GM23338 (cell line): ENCODE results near the gene ETF1.

Experiments
- ETS1 ChIP-seq: IDR thresholded peaks from 2 replicates; pipeline ENCODE4 v1.6.1; 2016; ENCODE audit warnings: antibody characterized with exemption
- EZH2 ChIP-seq: fragments of 200-600 bp; sonication (generic); IDR thresholded peaks from one replicate; pipeline ENCODE4 v1.8.0; 2017; ENCODE audit warnings: antibody characterized with exemption, mild to moderate bottlenecking, low read depth; ENCODE audit not compliant: unreplicated experiment
- EZH2phosphoT487 ChIP-seq: fragments of 200-600 bp; sonication (generic); IDR thresholded peaks from one replicate; pipeline ENCODE4 v1.8.1; 2018; ENCODE audit warnings: antibody characterized with exemption; ENCODE audit not compliant: unreplicated experiment
- JUNB ChIP-seq: IDR thresholded peaks from one replicate; pipeline ENCODE4 v1.6.1; 2016; ENCODE audit warnings: antibody characterized with exemption; ENCODE audit not compliant: unreplicated experiment
- POLR2AphosphoS5 ChIP-seq: IDR thresholded peaks from 2 replicates; pipeline ENCODE4 v1.6.1; 2016; ENCODE audit warnings: antibody characterized with exemption, low read depth
- REST ChIP-seq: IDR thresholded peaks from one replicate; pipeline ENCODE4 v1.6.1; 2018; ENCODE audit warnings: antibody characterized with exemption; ENCODE audit not compliant: unreplicated experiment
- STAT1 ChIP-seq: IDR thresholded peaks from one replicate; pipeline ENCODE4 v1.6.1; 2016; ENCODE audit warnings: antibody characterized with exemption; ENCODE audit not compliant: unreplicated experiment
- TF ChIP-seq, protein P1 (sequence below), 2 experiments: fragments of 200-600 bp in 1 of 2; sonication (generic) in 1 of 2; conservative IDR thresholded peaks; 2 replicates each; pipeline versions ENCODE4 v1.5.1 to v1.6.1; 2016 to 2017; ENCODE audit warnings: antibody characterized with exemption in 2 of 2, low read depth in 2 of 2, mild to moderate bottlenecking in 2 of 2, moderate library complexity in 1 of 2
- TF ChIP-seq, protein P2 (sequence below): fragments of 250-450 bp; sonication (Bioruptor Pico); IDR thresholded peaks from 2 replicates; pipeline ENCODE4 v1.5.0; 2020; ENCODE audit warnings: mild to moderate bottlenecking, moderate library complexity

DNA sequence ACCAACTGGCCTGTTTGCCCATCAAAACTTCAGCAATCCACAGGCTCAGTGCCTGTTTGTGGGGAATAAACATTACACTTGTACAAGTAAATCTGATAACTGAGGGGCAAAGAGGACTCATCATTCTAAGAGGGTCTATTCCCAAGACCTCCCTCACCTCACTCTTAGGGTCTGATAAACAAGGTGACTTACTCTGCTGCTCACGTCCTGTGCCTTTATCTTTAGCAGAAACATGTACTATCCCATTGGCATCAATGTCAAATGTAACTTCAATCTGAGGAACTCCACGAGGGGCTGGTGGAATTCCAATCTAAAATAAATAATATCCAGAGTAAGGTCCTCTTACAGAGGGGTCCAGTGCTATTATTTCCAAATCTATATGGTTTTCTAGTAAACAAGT lies 14.6 kb upstream of the ETF1 start:
- TF ChIP-seq, protein P1, sequence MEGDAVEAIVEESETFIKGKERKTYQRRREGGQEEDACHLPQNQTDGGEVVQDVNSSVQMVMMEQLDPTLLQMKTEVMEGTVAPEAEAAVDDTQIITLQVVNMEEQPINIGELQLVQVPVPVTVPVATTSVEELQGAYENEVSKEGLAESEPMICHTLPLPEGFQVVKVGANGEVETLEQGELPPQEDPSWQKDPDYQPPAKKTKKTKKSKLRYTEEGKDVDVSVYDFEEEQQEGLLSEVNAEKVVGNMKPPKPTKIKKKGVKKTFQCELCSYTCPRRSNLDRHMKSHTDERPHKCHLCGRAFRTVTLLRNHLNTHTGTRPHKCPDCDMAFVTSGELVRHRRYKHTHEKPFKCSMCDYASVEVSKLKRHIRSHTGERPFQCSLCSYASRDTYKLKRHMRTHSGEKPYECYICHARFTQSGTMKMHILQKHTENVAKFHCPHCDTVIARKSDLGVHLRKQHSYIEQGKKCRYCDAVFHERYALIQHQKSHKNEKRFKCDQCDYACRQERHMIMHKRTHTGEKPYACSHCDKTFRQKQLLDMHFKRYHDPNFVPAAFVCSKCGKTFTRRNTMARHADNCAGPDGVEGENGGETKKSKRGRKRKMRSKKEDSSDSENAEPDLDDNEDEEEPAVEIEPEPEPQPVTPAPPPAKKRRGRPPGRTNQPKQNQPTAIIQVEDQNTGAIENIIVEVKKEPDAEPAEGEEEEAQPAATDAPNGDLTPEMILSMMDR (conservative IDR thresholded peaks at IDR 0.05; ENCODE audit: low read depth in 2 of 2) = no peak
- TF ChIP-seq POLR2AphosphoS5 (no peak), JUNB (no peak), STAT1 (no peak), EZH2 (no peak), REST (no peak), ETS1 (no peak), EZH2phosphoT487 (no peak)
- TF ChIP-seq, protein P2, sequence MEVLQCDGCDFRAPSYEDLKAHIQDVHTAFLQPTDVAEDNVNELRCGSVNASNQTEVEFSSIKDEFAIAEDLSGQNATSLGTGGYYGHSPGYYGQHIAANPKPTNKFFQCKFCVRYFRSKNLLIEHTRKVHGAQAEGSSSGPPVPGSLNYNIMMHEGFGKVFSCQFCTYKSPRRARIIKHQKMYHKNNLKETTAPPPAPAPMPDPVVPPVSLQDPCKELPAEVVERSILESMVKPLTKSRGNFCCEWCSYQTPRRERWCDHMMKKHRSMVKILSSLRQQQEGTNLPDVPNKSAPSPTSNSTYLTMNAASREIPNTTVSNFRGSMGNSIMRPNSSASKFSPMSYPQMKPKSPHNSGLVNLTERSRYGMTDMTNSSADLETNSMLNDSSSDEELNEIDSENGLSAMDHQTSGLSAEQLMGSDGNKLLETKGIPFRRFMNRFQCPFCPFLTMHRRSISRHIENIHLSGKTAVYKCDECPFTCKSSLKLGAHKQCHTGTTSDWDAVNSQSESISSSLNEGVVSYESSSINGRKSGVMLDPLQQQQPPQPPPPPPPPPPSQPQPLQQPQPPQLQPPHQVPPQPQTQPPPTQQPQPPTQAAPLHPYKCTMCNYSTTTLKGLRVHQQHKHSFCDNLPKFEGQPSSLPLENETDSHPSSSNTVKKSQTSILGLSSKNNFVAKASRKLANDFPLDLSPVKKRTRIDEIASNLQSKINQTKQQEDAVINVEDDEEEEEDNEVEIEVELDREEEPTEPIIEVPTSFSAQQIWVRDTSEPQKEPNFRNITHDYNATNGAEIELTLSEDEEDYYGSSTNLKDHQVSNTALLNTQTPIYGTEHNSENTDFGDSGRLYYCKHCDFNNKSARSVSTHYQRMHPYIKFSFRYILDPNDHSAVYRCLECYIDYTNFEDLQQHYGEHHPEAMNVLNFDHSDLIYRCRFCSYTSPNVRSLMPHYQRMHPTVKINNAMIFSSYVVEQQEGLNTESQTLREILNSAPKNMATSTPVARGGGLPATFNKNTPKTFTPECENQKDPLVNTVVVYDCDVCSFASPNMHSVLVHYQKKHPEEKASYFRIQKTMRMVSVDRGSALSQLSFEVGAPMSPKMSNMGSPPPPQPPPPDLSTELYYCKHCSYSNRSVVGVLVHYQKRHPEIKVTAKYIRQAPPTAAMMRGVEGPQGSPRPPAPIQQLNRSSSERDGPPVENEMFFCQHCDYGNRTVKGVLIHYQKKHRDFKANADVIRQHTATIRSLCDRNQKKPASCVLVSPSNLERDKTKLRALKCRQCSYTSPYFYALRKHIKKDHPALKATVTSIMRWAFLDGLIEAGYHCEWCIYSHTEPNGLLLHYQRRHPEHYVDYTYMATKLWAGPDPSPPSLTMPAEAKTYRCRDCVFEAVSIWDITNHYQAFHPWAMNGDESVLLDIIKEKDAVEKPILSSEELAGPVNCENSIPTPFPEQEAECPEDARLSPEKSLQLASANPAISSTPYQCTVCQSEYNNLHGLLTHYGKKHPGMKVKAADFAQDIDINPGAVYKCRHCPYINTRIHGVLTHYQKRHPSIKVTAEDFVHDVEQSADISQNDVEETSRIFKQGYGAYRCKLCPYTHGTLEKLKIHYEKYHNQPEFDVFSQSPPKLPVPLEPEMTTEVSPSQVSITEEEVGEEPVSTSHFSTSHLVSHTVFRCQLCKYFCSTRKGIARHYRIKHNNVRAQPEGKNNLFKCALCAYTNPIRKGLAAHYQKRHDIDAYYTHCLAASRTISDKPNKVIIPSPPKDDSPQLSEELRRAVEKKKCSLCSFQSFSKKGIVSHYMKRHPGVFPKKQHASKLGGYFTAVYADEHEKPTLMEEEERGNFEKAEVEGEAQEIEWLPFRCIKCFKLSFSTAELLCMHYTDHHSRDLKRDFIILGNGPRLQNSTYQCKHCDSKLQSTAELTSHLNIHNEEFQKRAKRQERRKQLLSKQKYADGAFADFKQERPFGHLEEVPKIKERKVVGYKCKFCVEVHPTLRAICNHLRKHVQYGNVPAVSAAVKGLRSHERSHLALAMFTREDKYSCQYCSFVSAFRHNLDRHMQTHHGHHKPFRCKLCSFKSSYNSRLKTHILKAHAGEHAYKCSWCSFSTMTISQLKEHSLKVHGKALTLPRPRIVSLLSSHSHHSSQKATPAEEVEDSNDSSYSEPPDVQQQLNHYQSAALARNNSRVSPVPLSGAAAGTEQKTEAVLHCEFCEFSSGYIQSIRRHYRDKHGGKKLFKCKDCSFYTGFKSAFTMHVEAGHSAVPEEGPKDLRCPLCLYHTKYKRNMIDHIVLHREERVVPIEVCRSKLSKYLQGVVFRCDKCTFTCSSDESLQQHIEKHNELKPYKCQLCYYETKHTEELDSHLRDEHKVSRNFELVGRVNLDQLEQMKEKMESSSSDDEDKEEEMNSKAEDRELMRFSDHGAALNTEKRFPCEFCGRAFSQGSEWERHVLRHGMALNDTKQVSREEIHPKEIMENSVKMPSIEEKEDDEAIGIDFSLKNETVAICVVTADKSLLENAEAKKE (CRISPR knock-in tag) = no peak
